Measurements from ENCODE around the gene C1QTNF5. TPM values are rescaled to one million over a fixed set of nuclear protein-coding genes. Genes with fewer than 3 reads are reported as not detected.
A peak's percentile ranks its signal among the peaks of the same experiment; 100 is the strongest.

C1QTNF5 gene
- total RNA-seq, 1 donor: 41.3 TPM

GRCh38 chr11:119345685-119346084 is 5.0 kb upstream of the C1QTNF5 start:
- Histone ChIP-seq H3K4me3 (ENCODE audit: insufficient read depth, low read length) (no peak overlapping the region), H3K27ac (ENCODE audit: low read depth, low read length) (no peak overlapping the region), H3K4me1 (ENCODE audit: insufficient read depth, low read length) (peaks cover 4% of the 10 kb centered on the region), H3K4me2 (ENCODE audit: insufficient read depth, low read length) (no peak overlapping the region), H3K9me3 (ENCODE audit: low read depth, low read length) (no peaks in the 10 kb centered on the region), H3K27me3 (ENCODE audit: insufficient read depth, low read length) (peaks cover 23% of the 10 kb centered on the region), H3K36me3 (ENCODE audit: insufficient read depth, low read length) (no peaks in the 10 kb centered on the region), H3K79me2 (ENCODE audit: insufficient read depth, low read length) (no peaks in the 10 kb centered on the region), H2AFZ (ENCODE audit: low read length) (no peak overlapping the region), H4K20me1 (ENCODE audit: insufficient read depth, low read length) (no peaks in the 10 kb centered on the region)
- no peak for TF ChIP-seq CTCF (IDR thresholded peaks at IDR 0.05; ENCODE audit: extremely low read depth, low read depth, low read length)
- no peak for DNase-seq (ENCODE audit: insufficient read length, low spot score, missing footprints)

GRCh38 chr11:119344291-119345010 is 3.8 kb upstream of the C1QTNF5 start:
- Histone ChIP-seq H3K4me1 (ENCODE audit: insufficient read depth, low read length) (peaks cover 9% of the 10 kb centered on the region), H3K79me2 (ENCODE audit: insufficient read depth, low read length) (no peaks in the 10 kb centered on the region), H3K27ac (ENCODE audit: low read depth, low read length) (no peak overlapping the region), H3K9me3 (ENCODE audit: low read depth, low read length) (no peaks in the 10 kb centered on the region), H4K20me1 (ENCODE audit: insufficient read depth, low read length) (no peaks in the 10 kb centered on the region), H3K4me3 (ENCODE audit: insufficient read depth, low read length) (no peak overlapping the region), H3K36me3 (ENCODE audit: insufficient read depth, low read length) (no peaks in the 10 kb centered on the region), H3K4me2 (ENCODE audit: insufficient read depth, low read length) (no peak overlapping the region), H3K27me3 (ENCODE audit: insufficient read depth, low read length) (peaks cover 23% of the 10 kb centered on the region), H2AFZ (ENCODE audit: low read length) (no peak overlapping the region)
- no peak for TF ChIP-seq CTCF (IDR thresholded peaks at IDR 0.05; ENCODE audit: extremely low read depth, low read depth, low read length)
- peak; percentile 87 for DNase-seq (ENCODE audit: insufficient read length, low spot score, missing footprints)

GRCh38 chr11:119343726-119344125 is 3.0 kb upstream of the C1QTNF5 start:
- Histone ChIP-seq H2AFZ (ENCODE audit: low read length) (no peak overlapping the region), H3K9me3 (ENCODE audit: low read depth, low read length) (no peaks in the 10 kb centered on the region), H3K27ac (ENCODE audit: low read depth, low read length) (no peak overlapping the region), H3K4me2 (ENCODE audit: insufficient read depth, low read length) (no peak overlapping the region), H3K27me3 (ENCODE audit: insufficient read depth, low read length) (peaks cover 23% of the 10 kb centered on the region), H3K4me3 (ENCODE audit: insufficient read depth, low read length) (no peak overlapping the region), H3K4me1 (ENCODE audit: insufficient read depth, low read length) (peaks cover 16% of the 10 kb centered on the region), H4K20me1 (ENCODE audit: insufficient read depth, low read length) (peaks cover 6% of the 10 kb centered on the region), H3K79me2 (ENCODE audit: insufficient read depth, low read length) (no peaks in the 10 kb centered on the region), H3K36me3 (ENCODE audit: insufficient read depth, low read length) (no peaks in the 10 kb centered on the region)
- DNase-seq (ENCODE audit: insufficient read length, low spot score, missing footprints): no peak
- TF ChIP-seq CTCF (IDR thresholded peaks at IDR 0.05; ENCODE audit: extremely low read depth, low read depth, low read length): no peak

- H2AFZ ChIP-seq (ENCODE audit: low read length): no peak overlapping the region
- no peak overlapping the region for H3K27ac ChIP-seq (ENCODE audit: low read depth, low read length)
- peaks cover 16% of the 10 kb centered on the region for H3K27me3 ChIP-seq (ENCODE audit: insufficient read depth, low read length)
- TF ChIP-seq CTCF (IDR thresholded peaks at IDR 0.05; ENCODE audit: extremely low read depth, low read depth, low read length): no peak
- H3K4me3 ChIP-seq (ENCODE audit: insufficient read depth, low read length): no peak overlapping the region
- H3K4me2 ChIP-seq (ENCODE audit: insufficient read depth, low read length): no peak overlapping the region
- peak; percentile 73 for DNase-seq (ENCODE audit: insufficient read length, low spot score, missing footprints)
- H3K79me2 ChIP-seq (ENCODE audit: insufficient read depth, low read length): no peaks in the 10 kb centered on the region
- H4K20me1 ChIP-seq (ENCODE audit: insufficient read depth, low read length): peaks cover 10% of the 10 kb centered on the region
- peaks cover 28% of the 10 kb centered on the region for H3K4me1 ChIP-seq (ENCODE audit: insufficient read depth, low read length)
- no peaks in the 10 kb centered on the region for H3K36me3 ChIP-seq (ENCODE audit: insufficient read depth, low read length)
- H3K9me3 ChIP-seq (ENCODE audit: low read depth, low read length): no peaks in the 10 kb centered on the region
Measured at GRCh38 chr11:119342362-119343130, 1.9 kb upstream of the C1QTNF5 start.
